ENCODE data around the gene PDLIM1.

GRCh38 chr10:95214369-95214768 lies 76.4 kb downstream of the PDLIM1 start:
- TF ChIP-seq EZH2phosphoT487 (IDR thresholded peaks at IDR 0.05; ENCODE audit: insufficient read depth, low read depth) (no peak), EZH2 (IDR thresholded peaks at IDR 0.05; ENCODE audit: insufficient read depth, poor library complexity, severe bottlenecking) (no peak)
